ENCODE data around the gene RALGAPB.
"Not testable (repeated sequence)": the region's sequence is repeated elsewhere in the genome, so short reads cannot be mapped to it uniquely, and the experiment has no call there.

RALGAPB gene

GRCh38 chr20:38446441-38447209 is 26.0 kb upstream of the RALGAPB start:
- DNase-seq, result peak; percentile 8 to 92 (median 72)

GRCh38 chr20:38447251-38447661 is 25.4 kb upstream of the RALGAPB start:
- no peak for DNase-seq

GRCh38 chr20:38447931-38448675 is 24.5 kb upstream of the RALGAPB start:
- no peak for DNase-seq

GRCh38 chr20:38449046-38449445 is 23.6 kb upstream of the RALGAPB start:
- no peak for DNase-seq

- DNase-seq, result no peak
Measured at GRCh38 chr20:38450412-38450975, 22.1 kb upstream of the RALGAPB start.

GRCh38 chr20:38452880-38453624 is 19.6 kb upstream of the RALGAPB start:
- no peak for DNase-seq

- DNase-seq, result peak in 1 of 51 donors; percentile 10
Measured at GRCh38 chr20:38453941-38454340, 18.7 kb upstream of the RALGAPB start.

- DNase-seq, result no peak
Measured at GRCh38 chr20:38454556-38455473, 17.8 kb upstream of the RALGAPB start.

GRCh38 chr20:38458314-38458713 is 14.3 kb upstream of the RALGAPB start:
- no peak for DNase-seq

GRCh38 chr20:38460040-38460623 is 12.5 kb upstream of the RALGAPB start:
- DNase-seq, result peak in 1 of 51 donors; percentile 6

GRCh38 chr20:38460631-38461030 is 12.0 kb upstream of the RALGAPB start:
- not testable (repeated sequence) for DNase-seq

GRCh38 chr20:38461167-38461566 is 11.5 kb upstream of the RALGAPB start:
- not testable (repeated sequence) for DNase-seq

GRCh38 chr20:38461569-38461968 is 11.1 kb upstream of the RALGAPB start:
- DNase-seq, result not testable (repeated sequence)

- DNase-seq, result no peak
Measured at GRCh38 chr20:38466171-38466570, 6.5 kb upstream of the RALGAPB start.

GRCh38 chr20:38466983-38467382 is 5.7 kb upstream of the RALGAPB start:
- no peak for DNase-seq

- DNase-seq, result no peak
Measured at GRCh38 chr20:38471245-38471644, 1.4 kb upstream of the RALGAPB start.

GRCh38 chr20:38471987-38472512 is 593 bp upstream of the RALGAPB start:
- DNase-seq, result no peak

GRCh38 chr20:38473367-38473795 is 738 bp downstream of the RALGAPB start:
- peak in 5 of 51 donors; percentile 23 to 30 (median 27) for DNase-seq

GRCh38 chr20:38477747-38478146 is 5.1 kb downstream of the RALGAPB start:
- no peak for DNase-seq

- DNase-seq, result no peak
Measured at GRCh38 chr20:38479596-38479995, 7.0 kb downstream of the RALGAPB start.

Measured in hypothalamus (tissue), 51 donors.